ENCODE data around the gene C1QL2. TPM values are rescaled to one million over a fixed set of nuclear protein-coding genes. Genes with fewer than 3 reads are reported as not detected.

The C1QL2 gene
- total RNA-seq, 4 donors from 2014 or later, result not detected

DNA sequence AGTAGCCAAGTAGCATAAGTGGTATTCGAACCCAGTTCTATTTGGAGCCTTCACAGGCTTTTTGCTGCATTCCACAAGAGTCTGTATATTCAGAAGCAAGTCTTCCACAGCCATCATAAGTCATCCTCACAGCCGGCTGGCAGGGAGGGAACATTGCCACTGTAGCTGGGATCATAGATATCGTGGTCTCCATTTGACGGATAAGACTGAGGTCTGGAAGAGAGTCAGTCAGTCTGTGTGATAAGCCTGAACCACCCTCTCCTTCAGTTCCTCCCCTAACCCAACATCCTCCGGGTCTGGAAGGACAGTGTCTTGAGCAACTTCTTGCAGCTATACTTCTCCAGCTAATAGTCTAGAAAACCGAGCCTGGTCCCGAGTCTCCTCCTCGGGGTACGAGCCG lies 17.0 kb upstream of the C1QL2 start:
- 86% methylated on average over 5 of the region's 10 CpGs for WGBS
- no peaks in the 10 kb centered on the region for H3K9me3 ChIP-seq
- no peaks in the 10 kb centered on the region for H3K36me3 ChIP-seq
- no peak overlapping the region for H3K4me3 ChIP-seq
- TF ChIP-seq, protein P1, sequence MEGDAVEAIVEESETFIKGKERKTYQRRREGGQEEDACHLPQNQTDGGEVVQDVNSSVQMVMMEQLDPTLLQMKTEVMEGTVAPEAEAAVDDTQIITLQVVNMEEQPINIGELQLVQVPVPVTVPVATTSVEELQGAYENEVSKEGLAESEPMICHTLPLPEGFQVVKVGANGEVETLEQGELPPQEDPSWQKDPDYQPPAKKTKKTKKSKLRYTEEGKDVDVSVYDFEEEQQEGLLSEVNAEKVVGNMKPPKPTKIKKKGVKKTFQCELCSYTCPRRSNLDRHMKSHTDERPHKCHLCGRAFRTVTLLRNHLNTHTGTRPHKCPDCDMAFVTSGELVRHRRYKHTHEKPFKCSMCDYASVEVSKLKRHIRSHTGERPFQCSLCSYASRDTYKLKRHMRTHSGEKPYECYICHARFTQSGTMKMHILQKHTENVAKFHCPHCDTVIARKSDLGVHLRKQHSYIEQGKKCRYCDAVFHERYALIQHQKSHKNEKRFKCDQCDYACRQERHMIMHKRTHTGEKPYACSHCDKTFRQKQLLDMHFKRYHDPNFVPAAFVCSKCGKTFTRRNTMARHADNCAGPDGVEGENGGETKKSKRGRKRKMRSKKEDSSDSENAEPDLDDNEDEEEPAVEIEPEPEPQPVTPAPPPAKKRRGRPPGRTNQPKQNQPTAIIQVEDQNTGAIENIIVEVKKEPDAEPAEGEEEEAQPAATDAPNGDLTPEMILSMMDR (IDR thresholded peaks at IDR 0.05), result no peak
- TF ChIP-seq POLR2AphosphoS5 (IDR thresholded peaks at IDR 0.05), result no peak
- no peak for TF ChIP-seq EP300 (IDR thresholded peaks at IDR 0.05)
- no peak for TF ChIP-seq POLR2A (IDR thresholded peaks at IDR 0.05; ENCODE audit: low read depth)
- H3K4me1 ChIP-seq, result no peaks in the 10 kb centered on the region
- DNase-seq (ENCODE audit: extremely low spot score), result no peak
- H3K27ac ChIP-seq (replicated peaks in 1 of 4), result no peak overlapping the region
- intact Hi-C loops (cut with DNase I), result no loop called here
- peaks cover 0 to 2% (median 0%) of the 10 kb centered on the region in 4 donors for H3K27me3 ChIP-seq

DNA sequence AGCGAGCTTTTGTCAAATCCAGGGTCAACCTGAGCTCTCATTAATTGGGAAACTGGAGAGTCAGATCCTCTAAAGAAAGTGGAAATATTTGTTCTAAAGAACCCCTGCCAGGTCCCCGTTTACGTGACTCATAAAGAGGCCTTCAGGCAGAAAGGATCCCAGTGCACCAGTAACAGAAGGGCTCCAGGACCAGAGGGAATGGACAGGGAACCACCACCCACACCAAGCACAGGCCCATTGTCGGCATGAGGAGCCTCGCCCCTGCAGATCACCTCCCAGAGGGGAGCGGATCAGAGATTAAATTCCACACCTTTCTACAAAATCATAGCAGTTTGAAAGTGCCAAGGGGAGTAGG lies 16.4 kb upstream of the C1QL2 start:
- intact Hi-C loops (cut with DNase I), result no loop called here
- WGBS, result 91% methylated on average over 6 of the region's 6 CpGs
- no peaks in the 10 kb centered on the region for H3K36me3 ChIP-seq
- DNase-seq (ENCODE audit: extremely low spot score), result no peak
- peaks cover 0 to 8% (median 0%) of the 10 kb centered on the region in 4 donors for H3K27me3 ChIP-seq
- no peaks in the 10 kb centered on the region for H3K9me3 ChIP-seq
- no peaks in the 10 kb centered on the region for H3K4me1 ChIP-seq
- TF ChIP-seq, protein P1 (IDR thresholded peaks at IDR 0.05), result no peak
- TF ChIP-seq EP300 (IDR thresholded peaks at IDR 0.05) (no peak), POLR2AphosphoS5 (IDR thresholded peaks at IDR 0.05) (no peak), POLR2A (IDR thresholded peaks at IDR 0.05; ENCODE audit: low read depth) (no peak)
- no peak overlapping the region for H3K27ac ChIP-seq (replicated peaks in 1 of 4)
- H3K4me3 ChIP-seq, result no peak overlapping the region

DNA sequence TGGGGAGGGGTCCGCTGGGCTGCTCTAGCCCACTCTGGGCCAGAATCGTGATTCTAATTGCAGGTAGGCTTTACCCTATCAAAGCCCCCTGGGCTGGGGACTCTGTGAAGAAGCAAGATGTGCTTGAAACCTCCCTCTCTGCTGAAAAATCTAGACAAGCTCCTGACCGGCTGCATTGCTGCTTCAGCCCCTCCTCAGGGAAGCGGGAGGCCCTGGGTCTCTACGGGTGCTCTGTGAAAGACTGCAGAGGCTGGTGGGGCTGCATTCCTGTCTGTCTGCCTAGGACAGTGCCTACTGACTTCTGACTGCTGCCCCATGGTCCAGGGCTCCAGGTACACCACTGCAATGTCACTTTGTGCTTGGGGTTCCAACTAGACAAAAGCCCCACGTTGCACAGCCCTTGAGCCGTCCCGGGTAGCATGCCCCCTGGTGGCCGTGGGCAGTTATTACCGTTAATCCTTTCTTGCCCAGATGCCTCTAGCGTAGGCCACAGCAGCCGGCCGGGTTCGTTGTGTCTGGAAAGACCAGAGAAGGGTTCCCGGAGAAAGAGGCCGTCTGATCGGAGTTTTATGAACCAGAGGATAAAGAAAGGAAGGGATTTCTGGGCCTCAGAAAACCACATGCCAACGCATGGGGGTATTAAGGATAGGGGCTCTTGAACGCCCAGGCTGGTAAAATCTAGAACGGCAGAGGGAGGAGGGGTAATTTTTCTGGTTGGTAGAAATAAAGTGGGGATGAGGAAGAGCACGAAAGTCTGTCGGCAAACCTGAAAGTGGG lies 15.9 kb upstream of the C1QL2 start:
- WGBS, result 85% methylated on average over 13 of the region's 22 CpGs
- H3K27ac ChIP-seq (replicated peaks in 1 of 4), result no peak overlapping the region
- intact Hi-C loops (cut with DNase I), result no loop called here
- H3K27me3 ChIP-seq, result peaks cover 0 to 13% (median 0%) of the 10 kb centered on the region in 4 donors
- H3K9me3 ChIP-seq, result no peaks in the 10 kb centered on the region
- DNase-seq (ENCODE audit: extremely low spot score), result no peak
- H3K4me3 ChIP-seq, result no peak overlapping the region
- TF ChIP-seq, protein P1 (IDR thresholded peaks at IDR 0.05), result peak; percentile 20 to 49 (median 27)
- TF ChIP-seq POLR2AphosphoS5 (IDR thresholded peaks at IDR 0.05), result no peak
- H3K36me3 ChIP-seq, result no peaks in the 10 kb centered on the region
- H3K4me1 ChIP-seq, result no peaks in the 10 kb centered on the region

DNA sequence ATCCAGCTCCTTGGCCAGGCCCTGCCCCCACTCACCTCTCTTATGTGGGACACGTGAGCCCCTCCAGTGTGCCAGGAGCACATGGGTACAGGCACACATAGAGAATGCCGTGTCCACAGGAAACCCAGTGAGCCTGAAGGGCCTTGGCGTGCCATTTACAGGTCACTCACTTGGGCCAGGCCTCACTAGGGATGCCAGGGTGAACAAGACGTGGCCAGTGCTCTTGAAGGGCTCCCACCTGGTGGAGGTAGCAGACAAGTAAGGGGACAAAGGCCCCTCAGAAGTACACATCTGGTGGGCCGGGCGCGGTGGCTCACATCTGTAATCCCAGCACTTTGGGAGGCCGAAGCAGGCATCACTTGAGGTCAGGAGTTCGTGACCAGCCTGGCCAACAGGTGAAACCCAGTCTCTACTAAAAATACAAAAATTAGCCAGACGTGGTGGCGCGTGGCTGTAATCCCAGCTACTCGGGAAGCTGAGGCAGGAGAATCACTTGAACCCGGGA lies 15.1 kb upstream of the C1QL2 start:
- Histone ChIP-seq H3K27ac (replicated peaks in 1 of 4) (no peak overlapping the region), H3K4me1 (no peaks in the 10 kb centered on the region), H3K27me3 (peaks cover 0 to 21% (median 0%) of the 10 kb centered on the region in 4 donors), H3K9me3 (no peaks in the 10 kb centered on the region), H3K36me3 (no peaks in the 10 kb centered on the region), H3K4me3 (no peak overlapping the region)
- DNase-seq (ENCODE audit: extremely low spot score), result no peak
- intact Hi-C loops (cut with DNase I), result no loop called here
- 91% methylated on average over 14 of the region's 14 CpGs for WGBS
- TF ChIP-seq POLR2A (IDR thresholded peaks at IDR 0.05; ENCODE audit: low read depth) (no peak), EP300 (IDR thresholded peaks at IDR 0.05) (no peak), POLR2AphosphoS5 (IDR thresholded peaks at IDR 0.05) (no peak)
- TF ChIP-seq, protein P1 (IDR thresholded peaks at IDR 0.05), result no peak
